HUES64 (cell line): ENCODE measurements around the gene SMIM35.

Source experiments
- H3K27ac ChIP-seq: 2 replicates; pipeline ENCODE4 v1.7.0; 2013; ENCODE audit warnings: low read depth, low read length, inconsistent platforms
- H3K27me3 ChIP-seq: 2 replicates; pipeline ENCODE4 v1.6.1; 2013; ENCODE audit warnings: mild to moderate bottlenecking, low read length; ENCODE audit not compliant: insufficient read depth
- H3K36me3 ChIP-seq: 2 replicates; pipeline ENCODE4 v1.6.1; 2013; ENCODE audit warnings: mild to moderate bottlenecking, low read length; ENCODE audit not compliant: insufficient read depth
- H3K4me1 ChIP-seq: 2 replicates; pipeline ENCODE4 v1.6.1; 2013; ENCODE audit warnings: mild to moderate bottlenecking, low read length, moderate library complexity; ENCODE audit not compliant: insufficient read depth
- H3K4me3 ChIP-seq: 2 replicates; pipeline ENCODE4 v1.5.1; 2013; ENCODE audit warnings: mild to moderate bottlenecking, low read length, moderate library complexity
- H3K9ac ChIP-seq: 2 replicates; pipeline ENCODE4 v1.6.1; 2013; ENCODE audit warnings: mild to moderate bottlenecking, low read depth, low read length
- H3K9me3 ChIP-seq: 2 replicates; pipeline ENCODE4 v1.6.1; 2013; ENCODE audit warnings: low read depth, low read length; ENCODE audit not compliant: insufficient read depth
- WGBS: fragments of 150-250, 120-280 bp; methylation state at CpG from one replicate; pipeline ENCODE4 v1.1.7; 2013; ENCODE audit warnings: missing lambda C conversion rate; 5-methylcytosine and 5-hydroxymethylcytosine counted together

Gene SMIM35

GRCh38 chr11:117976445-117976844, 110.3 kb downstream of the SMIM35 start:
- WGBS, result 85% methylated on average over 4 of the region's 4 CpGs
- Histone ChIP-seq H3K27ac (no peak overlapping the region), H3K9ac (no peak overlapping the region), H3K27me3 (no peaks in the 10 kb centered on the region), H3K4me1 (peaks cover 3% of the 10 kb centered on the region; the same call in 1 of the 2 replicates), H3K4me3 (no peak overlapping the region), H3K36me3 (no peaks in the 10 kb centered on the region), H3K9me3 (no peaks in the 10 kb centered on the region)

- H3K9ac ChIP-seq, result no peak overlapping the region
- no peaks in the 10 kb centered on the region for H3K9me3 ChIP-seq
- H3K4me1 ChIP-seq, result no peaks in the 10 kb centered on the region
- 0 out of 2 replicates have a peak, but pooled peaks cover 2% of the 10 kb centered on the region for H3K27me3 ChIP-seq
- no peak overlapping the region for H3K27ac ChIP-seq
- H3K4me3 ChIP-seq, result no peak overlapping the region
- H3K36me3 ChIP-seq, result no peaks in the 10 kb centered on the region
- 95% methylated on average over 4 of the region's 4 CpGs for WGBS
Measured at GRCh38 chr11:117973503-117973860, 113.3 kb downstream of the SMIM35 start.

- Histone ChIP-seq H3K4me1 (no peaks in the 10 kb centered on the region), H3K27ac (no peak overlapping the region), H3K27me3 (0 out of 2 replicates have a peak, but pooled peaks cover 2% of the 10 kb centered on the region), H3K9me3 (no peaks in the 10 kb centered on the region), H3K36me3 (no peaks in the 10 kb centered on the region), H3K9ac (no peak overlapping the region), H3K4me3 (no peak overlapping the region)
- WGBS, result 87% methylated on average over 9 of the region's 9 CpGs
Measured at GRCh38 chr11:117972629-117973502, 113.9 kb downstream of the SMIM35 start.

- Histone ChIP-seq H3K4me1 (no peaks in the 10 kb centered on the region), H3K27ac (no peak overlapping the region), H3K36me3 (no peaks in the 10 kb centered on the region), H3K27me3 (0 out of 2 replicates have a peak, but pooled peaks cover 2% of the 10 kb centered on the region), H3K9me3 (no peaks in the 10 kb centered on the region), H3K9ac (no peak overlapping the region), H3K4me3 (no peak overlapping the region)
- 95% methylated on average over 10 of the region's 10 CpGs for WGBS
Measured at GRCh38 chr11:117972044-117972443, 114.7 kb downstream of the SMIM35 start.

GRCh38 chr11:117970400-117971024, 116.3 kb downstream of the SMIM35 start:
- no peaks in the 10 kb centered on the region for H3K36me3 ChIP-seq
- no peak overlapping the region for H3K9ac ChIP-seq
- H3K9me3 ChIP-seq, result no peaks in the 10 kb centered on the region
- 88% methylated on average over 4 of the region's 4 CpGs for WGBS
- no peak overlapping the region for H3K27ac ChIP-seq
- no peak overlapping the region for H3K4me3 ChIP-seq
- H3K27me3 ChIP-seq, result 0 out of 2 replicates have a peak, but pooled peaks cover 2% of the 10 kb centered on the region
- no peaks in the 10 kb centered on the region for H3K4me1 ChIP-seq

GRCh38 chr11:117969160-117969991, 117.4 kb downstream of the SMIM35 start:
- 91% methylated on average over 5 of the region's 5 CpGs for WGBS
- H3K9ac ChIP-seq, result no peak overlapping the region
- H3K4me1 ChIP-seq, result no peaks in the 10 kb centered on the region

GRCh38 chr11:117966908-117967307, 119.9 kb downstream of the SMIM35 start:
- Histone ChIP-seq H3K27ac (no peak overlapping the region), H3K27me3 (0 out of 2 replicates have a peak, but pooled peaks cover 2% of the 10 kb centered on the region), H3K9ac (no peak overlapping the region), H3K36me3 (no peaks in the 10 kb centered on the region), H3K4me3 (no peak overlapping the region), H3K9me3 (no peaks in the 10 kb centered on the region), H3K4me1 (no peaks in the 10 kb centered on the region)
- 88% methylated on average over 7 of the region's 8 CpGs for WGBS

More at GRCh38 chr11:117969160-117969991, 117.4 kb downstream of the SMIM35 start:
- H3K36me3 ChIP-seq, result no peaks in the 10 kb centered on the region
- H3K9me3 ChIP-seq, result no peaks in the 10 kb centered on the region
- 0 out of 2 replicates have a peak, but pooled peaks cover 2% of the 10 kb centered on the region for H3K27me3 ChIP-seq
- no peak overlapping the region for H3K27ac ChIP-seq
- no peak overlapping the region for H3K4me3 ChIP-seq

- Histone ChIP-seq H3K27me3 (no peaks in the 10 kb centered on the region), H3K4me1 (no peaks in the 10 kb centered on the region)
- 97% methylated on average over 3 of the region's 3 CpGs for WGBS
Measured at GRCh38 chr11:117962826-117963225, 123.9 kb downstream of the SMIM35 start.

GRCh38 chr11:117961896-117962295, 124.9 kb downstream of the SMIM35 start:
- Histone ChIP-seq H3K9ac (no peak overlapping the region), H3K4me1 (no peaks in the 10 kb centered on the region), H3K4me3 (no peak overlapping the region), H3K27ac (no peak overlapping the region), H3K9me3 (no peaks in the 10 kb centered on the region), H3K36me3 (no peaks in the 10 kb centered on the region), H3K27me3 (no peaks in the 10 kb centered on the region)
- WGBS, result 86% methylated on average over 10 of the region's 10 CpGs

More at GRCh38 chr11:117962826-117963225, 123.9 kb downstream of the SMIM35 start:
- no peak overlapping the region for H3K27ac ChIP-seq
- no peaks in the 10 kb centered on the region for H3K9me3 ChIP-seq
- H3K9ac ChIP-seq, result no peak overlapping the region
- H3K4me3 ChIP-seq, result no peak overlapping the region
- no peaks in the 10 kb centered on the region for H3K36me3 ChIP-seq

- H3K9me3 ChIP-seq, result no peaks in the 10 kb centered on the region
- H3K4me1 ChIP-seq, result no peaks in the 10 kb centered on the region
- no peak overlapping the region for H3K4me3 ChIP-seq
- H3K27ac ChIP-seq, result no peak overlapping the region
- H3K27me3 ChIP-seq, result no peaks in the 10 kb centered on the region
- no peaks in the 10 kb centered on the region for H3K36me3 ChIP-seq
- no peak overlapping the region for H3K9ac ChIP-seq
- 81% methylated on average over 1 of the region's 1 CpG for WGBS
Measured at GRCh38 chr11:117960406-117960805, 126.4 kb downstream of the SMIM35 start.
